HG03432 (cell line): ENCODE results near the gene ADIRF.
"Not testable (repeated sequence)": the region's sequence is repeated elsewhere in the genome, so short reads cannot be mapped to it uniquely, and the experiment has no call there.

Source experiments
- ATAC-seq: cut with Tn5 transposase; IDR thresholded peaks from one replicate; pipeline ENCODE4 v1.9.1; 2021; ENCODE audit warnings: mild to moderate bottlenecking, moderate library complexity; ENCODE audit not compliant: unreplicated experiment

Gene ADIRF

DNA sequence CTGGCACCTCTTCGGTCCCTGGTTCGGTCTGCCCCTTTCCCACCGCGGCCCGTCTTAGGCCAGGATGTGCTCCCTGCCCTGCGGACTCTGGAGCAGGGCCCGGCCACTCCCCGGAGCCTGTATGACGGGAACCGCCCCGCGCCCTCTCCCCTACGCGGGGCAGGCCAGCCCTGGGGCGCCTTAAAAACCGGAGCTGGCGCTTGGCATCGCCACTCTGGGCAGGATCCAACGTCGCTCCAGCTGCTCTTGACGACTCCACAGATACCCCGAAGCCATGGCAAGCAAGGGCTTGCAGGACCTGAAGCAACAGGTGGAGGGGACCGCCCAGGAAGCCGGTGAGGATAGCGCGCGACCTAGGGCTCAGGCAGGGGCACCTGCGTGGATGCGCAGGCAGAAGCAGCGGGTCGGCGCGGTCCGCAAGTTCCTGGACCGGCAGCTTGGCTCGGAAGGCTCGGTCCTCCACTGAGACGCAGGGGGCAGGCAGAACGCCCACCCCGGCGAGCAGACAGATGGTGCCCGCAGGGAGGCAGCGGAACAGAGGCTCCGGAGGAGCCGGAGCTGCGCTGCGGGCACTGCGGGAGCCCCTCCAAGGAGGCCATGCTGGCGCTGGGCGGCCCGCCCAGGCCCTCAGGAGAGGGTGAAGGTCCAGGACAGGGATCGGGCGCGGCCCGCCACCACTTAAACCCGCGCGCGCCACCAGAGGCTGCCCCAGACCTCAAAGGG lies at the start of gene ADIRF:
TSS of gene ADIRF (plus strand) at position 212 of the 723 bp plus-strand sequence. CDS start at position 275, 63 bp downstream.
- ATAC-seq: no peak

DNA sequence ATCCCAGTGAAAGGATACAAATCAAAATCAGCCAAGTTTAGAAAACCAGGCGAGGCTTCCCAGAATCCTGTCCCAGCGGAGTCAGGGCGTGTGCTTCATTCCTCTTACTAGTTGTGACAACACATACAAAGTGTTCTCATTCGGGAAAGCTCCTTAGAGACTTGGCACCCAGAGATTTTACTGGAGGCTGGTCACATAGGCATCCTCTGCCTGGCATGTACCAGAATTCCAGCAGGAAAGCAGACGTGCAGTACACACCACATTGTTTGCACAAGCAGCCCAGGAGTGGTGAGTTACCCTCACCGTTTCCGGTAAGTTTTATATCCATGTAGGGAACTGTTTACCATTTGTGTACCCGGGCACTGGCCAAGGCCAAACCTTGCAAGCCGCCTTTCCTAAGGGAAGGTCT lies 45.7 kb upstream of the ADIRF start:
- no peak for ATAC-seq

- ATAC-seq: no peak
These were observed 38.6 kb upstream of the ADIRF start for GRCh38 chr10:86929468-86930380.

GRCh38 chr10:86931872-86932271 lies 36.4 kb upstream of the ADIRF start:
- no peak for ATAC-seq

DNA sequence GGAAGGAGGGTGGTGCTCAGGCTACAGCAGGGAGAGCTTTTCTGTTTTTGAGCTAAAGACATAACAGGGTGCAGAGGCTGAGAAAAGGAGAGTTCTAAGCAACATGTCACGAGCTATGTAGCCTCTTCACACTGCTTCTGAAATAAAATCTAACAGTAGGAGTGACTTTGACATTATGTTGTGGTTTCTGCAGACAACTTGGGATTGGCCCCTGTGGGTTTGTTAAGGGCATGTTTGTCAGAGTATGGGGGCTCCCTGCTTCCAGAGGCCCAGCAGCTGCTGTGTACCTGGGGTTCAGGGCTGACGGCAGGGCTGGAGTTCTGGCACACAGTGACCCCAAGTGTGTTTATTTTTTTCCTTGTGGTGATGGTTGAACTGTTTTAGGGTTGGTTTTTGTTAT lies 35.6 kb upstream of the ADIRF start:
- no peak for ATAC-seq

DNA sequence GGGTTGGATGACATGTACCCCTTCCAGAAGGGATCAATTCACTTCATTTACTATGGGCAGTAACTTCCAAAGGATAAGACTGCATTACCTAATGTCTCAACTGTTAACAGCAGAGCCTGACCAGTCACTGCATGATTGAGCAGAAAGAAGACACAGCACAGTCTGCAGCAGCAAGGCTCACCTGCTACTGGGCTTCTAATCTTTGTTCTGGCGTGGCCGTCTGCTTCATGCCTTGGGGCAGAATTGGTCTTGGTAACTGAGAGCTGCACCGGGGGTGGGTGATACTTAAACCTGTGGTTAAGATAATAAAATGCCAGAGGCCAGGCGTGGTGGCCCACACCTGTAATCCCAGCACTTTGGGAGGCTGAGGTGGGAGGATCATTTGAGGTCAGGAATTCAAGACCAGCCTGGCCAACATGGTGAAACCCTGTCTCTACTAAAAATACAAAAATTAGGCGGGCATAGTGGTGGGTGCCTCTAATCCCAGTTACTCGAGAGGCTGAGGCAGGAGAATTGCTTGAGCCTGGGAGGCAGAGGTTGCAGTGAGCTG lies 34.0 kb upstream of the ADIRF start:
- ATAC-seq: not testable (repeated sequence)

GRCh38 chr10:86936661-86937501 lies 31.4 kb upstream of the ADIRF start:
- ATAC-seq: no peak

DNA sequence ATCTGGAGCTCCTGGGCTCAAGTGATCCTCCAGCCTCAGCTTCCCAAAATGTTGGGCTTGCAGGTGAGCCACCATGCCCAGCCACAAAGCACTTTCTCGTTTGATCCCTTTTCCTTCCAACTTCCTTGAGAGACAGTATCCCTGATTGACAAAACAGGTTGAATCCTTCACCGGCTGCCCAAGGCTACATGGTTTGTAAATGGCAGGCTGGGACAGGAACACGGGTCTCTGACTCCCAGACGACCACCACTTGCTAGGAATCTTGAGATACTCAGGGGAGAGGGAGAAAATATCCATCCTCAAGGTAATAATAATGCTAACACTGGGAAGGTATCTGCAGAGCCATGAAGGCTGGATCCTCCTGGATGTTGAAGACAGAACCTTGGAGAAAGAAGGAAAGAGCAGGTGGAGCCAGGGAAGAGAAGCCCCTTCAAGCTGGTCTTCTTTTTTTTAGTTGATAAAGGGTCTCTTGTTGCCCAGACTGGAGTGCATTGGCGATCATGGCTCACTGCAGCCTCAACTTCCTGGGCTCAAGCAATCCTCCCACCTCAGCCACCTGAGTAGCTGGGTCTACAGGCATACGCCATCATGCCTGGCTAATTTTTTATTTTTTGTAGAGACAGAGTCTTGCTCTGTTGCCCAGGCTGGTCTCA lies 30.7 kb upstream of the ADIRF start:
- no peak for ATAC-seq

GRCh38 chr10:86938260-86938659 lies 30.0 kb upstream of the ADIRF start:
- ATAC-seq: no peak

GRCh38 chr10:86940076-86940475 lies 28.2 kb upstream of the ADIRF start:
- not testable (repeated sequence) for ATAC-seq

DNA sequence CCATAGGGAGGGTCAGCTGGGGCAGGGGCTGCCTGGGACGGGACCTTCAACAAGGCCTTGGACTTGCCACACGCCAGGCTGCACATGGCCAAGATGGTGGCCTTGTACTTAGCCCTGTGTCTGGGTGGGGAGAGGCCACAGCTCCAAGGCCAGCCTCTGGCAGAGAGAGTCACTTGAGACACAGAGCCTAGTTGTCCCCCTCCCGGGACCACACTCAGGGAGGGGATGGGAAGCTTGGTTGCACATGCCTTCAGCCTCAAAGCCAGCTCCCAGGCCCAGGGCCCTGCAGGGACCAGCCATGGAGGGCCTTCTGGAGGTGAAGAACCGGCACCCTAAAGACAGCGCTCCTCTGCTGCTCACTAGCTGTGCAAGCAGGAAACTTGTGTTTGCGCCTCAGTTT lies 27.6 kb upstream of the ADIRF start:
- ATAC-seq: no peak

DNA sequence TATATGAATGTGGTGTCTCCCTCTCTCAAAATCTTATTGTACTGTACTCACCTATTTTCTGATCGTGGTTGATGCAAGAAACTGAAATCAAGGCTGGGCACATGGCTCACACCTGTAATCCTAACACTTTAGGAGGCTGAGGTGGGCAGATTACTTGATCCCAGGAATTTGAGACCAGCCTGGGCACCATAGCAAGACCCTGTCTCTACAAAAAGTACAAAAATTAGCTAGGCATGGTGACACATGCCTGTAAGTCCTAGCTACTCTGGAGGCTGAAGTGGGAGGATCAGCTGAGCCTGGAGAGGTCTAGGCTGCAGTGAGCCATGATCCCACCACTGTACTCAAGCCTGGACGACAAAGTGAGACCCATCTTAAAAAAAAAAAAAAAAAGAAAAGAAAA lies 26.9 kb upstream of the ADIRF start:
- no peak for ATAC-seq

GRCh38 chr10:86941991-86942421 lies 26.3 kb upstream of the ADIRF start:
- ATAC-seq: no peak

DNA sequence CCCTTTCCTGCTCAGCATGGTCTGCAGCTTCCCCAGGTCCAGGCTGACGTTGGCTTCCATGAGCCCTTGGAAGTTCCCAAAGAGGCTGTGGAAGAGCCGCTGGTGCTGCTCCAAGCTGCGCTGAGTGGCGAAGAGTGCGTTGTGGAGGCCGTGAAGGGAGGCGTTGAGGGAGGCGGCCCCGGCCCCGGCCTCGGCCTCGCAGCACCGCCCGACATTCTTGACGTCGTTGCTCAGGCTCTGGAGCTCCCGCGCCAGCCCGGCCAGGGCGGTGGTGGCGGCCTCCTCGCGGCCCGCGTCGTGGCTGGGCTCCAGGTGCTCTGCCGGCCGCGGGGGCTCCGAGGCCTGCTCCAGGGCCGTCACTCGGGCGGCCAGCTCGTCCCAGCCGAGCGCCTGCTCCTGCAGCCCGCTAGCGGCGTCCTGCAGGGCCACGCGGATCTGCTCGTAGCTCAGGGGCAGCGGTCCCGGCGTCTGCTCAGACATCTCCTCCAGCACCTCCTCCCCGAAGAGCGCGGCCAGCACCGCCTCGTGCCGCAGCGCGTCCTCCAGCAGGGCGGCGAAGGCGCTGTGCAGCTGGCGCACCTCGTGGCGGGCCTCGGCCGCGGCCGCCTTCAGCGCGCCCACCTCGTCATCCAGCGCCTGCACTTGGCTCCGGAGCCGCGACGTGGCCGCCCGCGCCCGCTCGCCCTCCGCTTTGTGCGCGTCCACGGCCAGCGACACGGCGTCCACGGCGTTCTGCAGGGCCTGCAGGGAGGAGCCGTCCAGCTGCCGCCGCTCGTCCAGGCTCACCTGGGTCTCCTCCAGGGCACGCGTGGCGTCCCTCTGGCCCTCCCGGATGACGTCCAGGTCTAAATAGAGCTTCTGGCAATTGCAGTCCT lies 25.6 kb upstream of the ADIRF start:
- ATAC-seq: no peak

GRCh38 chr10:86943316-86944030 lies 24.8 kb upstream of the ADIRF start:
- ATAC-seq: no peak

- ATAC-seq: no peak
These were observed 24.3 kb upstream of the ADIRF start for GRCh38 chr10:86944031-86944419.

GRCh38 chr10:86944471-86944870 lies 23.8 kb upstream of the ADIRF start:
- ATAC-seq: no peak

DNA sequence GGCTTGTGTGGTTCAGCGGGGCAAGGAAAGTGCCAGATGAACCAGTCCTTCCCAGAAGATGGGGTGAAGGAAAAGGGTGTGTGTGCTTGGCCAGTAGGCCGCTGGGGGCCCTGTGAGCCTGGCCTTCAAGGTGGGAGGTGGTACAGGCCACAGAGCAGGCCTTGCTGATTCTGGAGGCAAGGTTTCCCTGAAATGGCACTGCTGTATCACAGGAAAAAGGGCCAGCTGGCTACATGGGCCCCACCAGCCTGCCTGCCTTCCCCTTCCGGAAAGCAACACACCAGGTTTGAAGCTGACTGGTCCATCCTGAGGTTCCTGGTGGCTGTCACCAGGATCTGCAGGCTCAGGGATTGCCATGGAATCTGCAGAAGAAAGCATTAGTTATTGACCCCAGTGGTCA lies 23.4 kb upstream of the ADIRF start:
- no peak for ATAC-seq
